Esophagus muscularis mucosa (tissue), 4 donors: Measurements from ENCODE around the gene SPRR2D. TPM values are rescaled to one million over a fixed set of nuclear protein-coding genes. Genes with fewer than 3 reads are reported as not detected.

ENCODE experiments used
- DNase-seq: peaks from one replicate; pipeline ENCODE4 v3.0.0-alpha.2; 2017; ENCODE audit errors: extremely low spot score
- H3K27ac ChIP-seq, 4 donors: fragments of 200-600 bp; sonication (generic); replicated peaks in 1 of 4; 1 replicate in 3 of 4; 2 replicates in 1 of 4; pipeline ENCODE4 v1.5.1; 2016 to 2019; ENCODE audit warnings: mild to moderate bottlenecking in 1 of 4
- H3K27me3 ChIP-seq, 4 donors: fragments of 200-600 bp; sonication (generic); one replicate each; pipeline versions ENCODE4 v1.5.1 to v1.6.0; 2016 to 2019
- H3K36me3 ChIP-seq, 4 donors: fragments of 200-600 bp; sonication (generic); one replicate each; pipeline ENCODE4 v1.5.1; 2016 to 2019
- H3K4me1 ChIP-seq, 4 donors: fragments of 200-600 bp; sonication (generic); one replicate each; pipeline ENCODE4 v1.5.1; 2016 to 2019
- H3K4me3 ChIP-seq, 4 donors: fragments of 200-600 bp; sonication (generic); 1 replicate in 2 of 4; 2 replicates in 2 of 4; pipeline ENCODE4 v1.5.1; 2016 to 2019; ENCODE audit warnings: mild to moderate bottlenecking in 4 of 4, moderate library complexity in 1 of 4
- H3K9me3 ChIP-seq, 4 donors: fragments of 200-600 bp; sonication (generic); 1 replicate in 3 of 4; 2 replicates in 1 of 4; pipeline ENCODE4 v1.5.1; 2016 to 2019
- CTCF ChIP-seq, 3 experiments: fragments of 200-600 bp in 2 of 3; fragments of 450-650 bp in 1 of 3; sonication (generic) in 2 of 3; IDR thresholded peaks; one replicate each; pipeline ENCODE4 v1.5.1; 2017 to 2019; ENCODE audit warnings: antibody characterized with exemption in 3 of 3, mild to moderate bottlenecking in 2 of 3, moderate library complexity in 1 of 3
- EP300 ChIP-seq: sonication (generic); formaldehyde crosslinking; IDR thresholded peaks from one replicate; pipeline ENCODE4 v1.6.1; 2017; ENCODE audit warnings: antibody characterized with exemption
- POLR2A ChIP-seq: fragments of 450-650 bp; IDR thresholded peaks from one replicate; pipeline ENCODE4 v1.6.1; 2017; ENCODE audit warnings: antibody characterized with exemption, moderate library complexity, mild to moderate bottlenecking, low read depth
- POLR2AphosphoS5 ChIP-seq, 2 donors: sonication (generic); formaldehyde crosslinking; IDR thresholded peaks; one replicate each; pipeline ENCODE4 v1.6.1; 2017; ENCODE audit warnings: antibody characterized with exemption in 2 of 2
- WGBS: methylation state at CpG from one replicate; pipeline ENCODE4 v1.1.5; 2018; 5-methylcytosine and 5-hydroxymethylcytosine counted together
- intact Hi-C: fragments of 100-400 bp; cut with DNase I; formaldehyde crosslinking; loops from one replicate; pipeline ENCODE4 v1.15.1; 2023
- total RNA-seq, 4 donors: library from RNA; depleted of rRNA; stranded (reverse); fragments of >200 nt; gene quantifications; one replicate each; pipeline versions ENCODE4 v1.1.0 to v1.2.1, GENCODE V29; 2016

SPRR2D gene
- total RNA-seq, 4 donors from 2014 or later: 0.57 to 1.7 TPM; not detected in 2

- Histone ChIP-seq H3K27ac (no peak within 1 kb of the TSS), H3K4me1 (no peaks in the 10 kb centered on the region), H3K9me3 (no peaks in the 10 kb centered on the region), H3K36me3 (no peaks in the 10 kb centered on the region), H3K4me3 (no peak within 1 kb of the TSS), H3K27me3 (no peaks in the 10 kb centered on the region)
- TF ChIP-seq EP300 (no peak), POLR2A (no peak)
- WGBS: 76% methylated on average over 2 of the region's 2 CpGs
- peak; percentile 66 for DNase-seq
- intact Hi-C loops: no loop called here
Observed at GRCh38 chr1:153001382-153001781, 39.5 kb downstream of the SPRR2D start, which contains the start of gene SPRR3. Gene SPRR3 (plus strand): TSS chr1:153001749. CDS start chr1:153003021, 1,272 bp downstream.

- 75% methylated on average over 1 of the region's 1 CpG for WGBS
- no peak for DNase-seq
- Histone ChIP-seq H3K4me1 (no peaks in the 10 kb centered on the region), H3K4me3 (no peak overlapping the region), H3K36me3 (no peaks in the 10 kb centered on the region), H3K9me3 (peaks cover 0 to 6% (median under 1%) of the 10 kb centered on the region in 4 donors), H3K27me3 (no peaks in the 10 kb centered on the region), H3K27ac (no peak overlapping the region)
- TF ChIP-seq CTCF (IDR thresholded peaks at IDR 0.05) (no peak), POLR2AphosphoS5 (IDR thresholded peaks at IDR 0.05) (no peak), POLR2A (no peak), EP300 (no peak)
- intact Hi-C loops: no loop called here
Observed at GRCh38 chr1:153000294-153000693, 40.6 kb downstream of the SPRR2D start.

DNA sequence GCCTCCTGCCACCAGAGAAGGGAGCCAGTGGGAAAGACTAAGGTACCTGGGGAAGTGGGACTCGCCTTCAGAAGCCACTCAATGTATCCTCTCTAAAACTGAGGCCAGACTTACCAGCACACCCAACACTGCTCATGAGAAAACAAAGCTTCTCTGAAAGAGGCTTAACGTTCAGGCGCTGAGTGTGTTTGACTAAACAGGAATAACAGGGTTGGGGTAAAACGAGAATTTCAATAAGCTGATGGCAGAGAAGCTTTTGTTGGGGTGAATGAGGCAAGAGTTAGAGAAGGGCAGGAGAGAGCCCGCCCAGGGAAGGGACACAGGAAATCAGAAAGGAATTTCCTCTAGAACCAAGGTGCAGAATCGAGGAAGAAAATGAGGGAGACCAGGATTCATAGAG is 41.1 kb downstream of the SPRR2D start:
- Histone ChIP-seq H3K4me1 (no peaks in the 10 kb centered on the region), H3K27me3 (no peaks in the 10 kb centered on the region), H3K9me3 (peaks cover 0 to 11% (median 3%) of the 10 kb centered on the region in 4 donors), H3K36me3 (no peaks in the 10 kb centered on the region), H3K4me3 (no peak overlapping the region), H3K27ac (no peak overlapping the region)
- intact Hi-C loops: no loop called here
- TF ChIP-seq POLR2AphosphoS5 (IDR thresholded peaks at IDR 0.05): no peak
- no peak for TF ChIP-seq CTCF (IDR thresholded peaks at IDR 0.05)
- no peak for TF ChIP-seq EP300
- TF ChIP-seq POLR2A: no peak
- no peak for DNase-seq
- 78% methylated on average over 6 of the region's 6 CpGs for WGBS

GRCh38 chr1:152998476-152998875 is 42.4 kb downstream of the SPRR2D start:
- intact Hi-C loops: no loop called here
- Histone ChIP-seq H3K36me3 (no peaks in the 10 kb centered on the region), H3K4me3 (no peak overlapping the region), H3K9me3 (peaks cover 0 to 12% (median 3%) of the 10 kb centered on the region in 4 donors), H3K27ac (no peak overlapping the region), H3K4me1 (no peaks in the 10 kb centered on the region), H3K27me3 (no peaks in the 10 kb centered on the region)
- WGBS: 92% methylated on average over 4 of the region's 4 CpGs
- peak; percentile 64 for DNase-seq
- TF ChIP-seq EP300: no peak
- TF ChIP-seq POLR2AphosphoS5 (IDR thresholded peaks at IDR 0.05): no peak
- no peak for TF ChIP-seq CTCF (IDR thresholded peaks at IDR 0.05)
- TF ChIP-seq POLR2A: no peak

DNA sequence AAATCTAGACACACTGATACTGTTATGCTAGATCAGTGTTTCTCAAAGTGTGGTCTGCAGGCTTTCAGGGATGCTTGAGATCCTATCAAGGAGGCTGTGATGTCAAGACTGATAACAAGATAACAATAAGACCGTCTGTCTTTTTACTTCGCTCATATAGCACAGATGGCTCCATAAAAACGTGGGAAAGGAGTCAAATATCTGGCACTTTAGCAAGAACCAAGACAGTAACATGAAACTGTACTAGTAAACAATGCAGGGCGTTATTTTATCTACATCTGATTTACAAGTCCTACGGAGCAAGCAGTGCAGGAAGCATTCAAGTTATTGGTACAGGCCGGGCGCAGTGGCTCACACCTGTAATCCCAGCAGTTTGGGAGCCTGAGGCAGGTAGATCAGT is 43.0 kb downstream of the SPRR2D start:
- H3K36me3 ChIP-seq: no peaks in the 10 kb centered on the region
- 50% methylated on average over 7 of the region's 7 CpGs for WGBS
- H3K9me3 ChIP-seq: peaks cover 0 to 12% (median 3%) of the 10 kb centered on the region in 4 donors
- TF ChIP-seq POLR2A (no peak), POLR2AphosphoS5 (IDR thresholded peaks at IDR 0.05) (no peak), EP300 (no peak), CTCF (IDR thresholded peaks at IDR 0.05) (no peak)
- H3K27ac ChIP-seq: no peak overlapping the region
- no peak overlapping the region for H3K4me3 ChIP-seq
- DNase-seq: no peak
- no peaks in the 10 kb centered on the region for H3K4me1 ChIP-seq
- H3K27me3 ChIP-seq: no peaks in the 10 kb centered on the region
- intact Hi-C loops: no loop called here
